ACC112 (cell line): Measurements from ENCODE around the gene NEK4.

Experiments
- H2AFZ ChIP-seq: fragments of 200-600 bp; sonication (generic); one replicate; pipeline ENCODE4 v1.6.0; 2017; ENCODE audit warnings: antibody characterized with exemption, low read length; ENCODE audit not compliant: unreplicated experiment
- H3K27ac ChIP-seq: fragments of 200-600 bp; sonication (generic); 2 replicates; pipeline ENCODE4 v1.5.1; 2014; ENCODE audit warnings: low read depth, mild to moderate bottlenecking, antibody characterized with exemption, low read length, moderate library complexity
- H3K27me3 ChIP-seq: fragments of 200-600 bp; sonication (generic); 2 replicates; pipeline ENCODE4 v1.6.1; 2014; ENCODE audit warnings: mild to moderate bottlenecking, antibody characterized with exemption, low read length, moderate library complexity, mixed read lengths; ENCODE audit not compliant: insufficient read depth
- H3K36me3 ChIP-seq: fragments of 200-600 bp; sonication (generic); 2 replicates; pipeline ENCODE4 v1.6.1; 2016; ENCODE audit warnings: mild to moderate bottlenecking, antibody characterized with exemption, low read length, moderate library complexity, mixed read lengths; ENCODE audit not compliant: insufficient read depth
- H3K4me1 ChIP-seq: fragments of 200-600 bp; sonication (generic); one replicate; pipeline ENCODE4 v1.6.1; 2016; ENCODE audit warnings: low read length, mixed read lengths; ENCODE audit not compliant: insufficient read depth, unreplicated experiment, control insufficient read depth
- H3K4me3 ChIP-seq: fragments of 200-600 bp; sonication (generic); 2 replicates; pipeline ENCODE4 v1.5.1; 2014; ENCODE audit warnings: mild to moderate bottlenecking, low read depth, low read length
- H3K79me2 ChIP-seq: fragments of 200-600 bp; sonication (generic); one replicate; pipeline ENCODE4 v1.6.0; 2016; ENCODE audit warnings: low read length; ENCODE audit not compliant: control insufficient read depth, unreplicated experiment, insufficient read depth

NEK4 gene

DNA sequence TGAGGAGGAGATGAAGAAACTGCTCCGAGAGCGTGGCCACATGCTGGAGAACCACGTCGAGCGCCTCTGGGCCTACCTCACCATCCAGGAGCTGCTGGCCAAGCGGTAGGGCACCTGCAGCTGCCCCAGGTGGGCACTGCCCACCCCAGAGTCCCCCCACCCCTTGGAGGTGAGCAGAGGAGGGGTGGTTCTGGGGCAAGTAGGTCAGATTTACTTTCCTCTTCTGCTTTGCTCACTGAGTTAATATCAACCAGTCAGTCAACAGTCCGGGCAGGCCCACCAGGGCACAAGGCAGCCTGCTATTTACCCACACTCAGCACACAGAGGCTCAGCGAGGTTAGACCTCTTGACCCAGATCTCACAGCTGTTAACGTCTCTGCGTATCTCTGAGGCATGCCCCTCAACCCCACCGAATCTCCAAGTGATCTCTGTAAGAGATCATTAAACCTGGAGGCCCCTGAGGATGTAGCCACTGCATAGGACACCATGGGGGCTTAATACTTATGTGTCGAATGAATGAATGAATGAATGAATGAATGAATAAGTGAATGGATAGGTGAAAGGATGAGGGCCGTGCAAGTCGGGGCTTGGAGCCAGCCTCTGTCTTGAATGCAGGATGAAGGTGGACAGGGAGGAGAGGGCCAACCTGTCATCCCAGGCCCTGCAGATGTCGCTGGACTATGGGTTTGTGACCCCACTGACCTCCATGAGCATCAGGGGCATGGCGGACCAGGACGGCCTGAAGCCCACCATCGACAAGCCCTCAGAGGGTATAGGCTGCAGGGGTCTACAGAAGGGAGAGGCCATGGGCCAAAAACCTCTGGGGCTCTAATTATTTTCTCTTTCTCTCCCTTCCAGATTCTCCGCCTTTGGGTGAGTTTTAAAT is 15.8 kb upstream of the NEK4 start:
- Histone ChIP-seq H3K4me1 (no peaks in the 10 kb centered on the region), H3K4me3 (no peak overlapping the region), H3K79me2 (no peaks in the 10 kb centered on the region), H3K27me3 (peaks cover 23% of the 10 kb centered on the region), H3K36me3 (no peaks in the 10 kb centered on the region), H2AFZ (no peak overlapping the region), H3K27ac (no peak overlapping the region)

DNA sequence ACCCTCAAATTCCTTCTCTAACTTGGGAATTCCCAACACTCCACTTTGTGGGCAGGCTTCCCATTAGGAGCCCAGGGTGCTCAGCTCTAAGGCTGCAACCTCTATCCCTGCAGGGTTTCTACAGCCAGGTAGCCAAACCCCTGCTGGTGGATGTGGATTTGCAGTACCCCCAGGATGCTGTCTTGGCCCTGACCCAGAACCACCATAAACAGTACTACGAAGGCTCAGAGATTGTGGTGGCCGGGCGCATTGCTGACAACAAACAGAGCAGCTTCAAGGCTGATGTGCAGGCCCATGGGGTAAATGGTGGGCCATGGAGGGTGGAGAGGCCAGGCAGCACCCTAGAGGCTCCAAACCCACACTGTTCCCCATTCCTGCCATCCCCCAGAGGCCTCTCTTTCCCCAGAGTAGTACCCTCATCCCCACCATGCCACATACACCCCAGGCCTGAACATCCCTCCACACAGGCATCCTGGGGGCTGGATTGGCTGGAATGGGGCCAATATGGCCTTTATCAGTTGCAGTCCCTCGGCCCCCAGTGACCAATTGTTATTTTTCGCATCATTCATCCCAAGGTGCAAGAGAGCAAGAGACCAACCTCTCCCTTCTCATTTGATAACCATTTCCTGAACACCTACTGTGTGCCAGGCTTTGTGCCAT is 14.3 kb upstream of the NEK4 start:
- H3K27me3 ChIP-seq, result peaks cover 35% of the 10 kb centered on the region
- no peak overlapping the region for H2AFZ ChIP-seq
- no peak overlapping the region for H3K4me3 ChIP-seq
- H3K27ac ChIP-seq, result no peak overlapping the region
- H3K36me3 ChIP-seq, result no peaks in the 10 kb centered on the region
- H3K4me1 ChIP-seq, result no peaks in the 10 kb centered on the region
- H3K79me2 ChIP-seq, result no peaks in the 10 kb centered on the region

DNA sequence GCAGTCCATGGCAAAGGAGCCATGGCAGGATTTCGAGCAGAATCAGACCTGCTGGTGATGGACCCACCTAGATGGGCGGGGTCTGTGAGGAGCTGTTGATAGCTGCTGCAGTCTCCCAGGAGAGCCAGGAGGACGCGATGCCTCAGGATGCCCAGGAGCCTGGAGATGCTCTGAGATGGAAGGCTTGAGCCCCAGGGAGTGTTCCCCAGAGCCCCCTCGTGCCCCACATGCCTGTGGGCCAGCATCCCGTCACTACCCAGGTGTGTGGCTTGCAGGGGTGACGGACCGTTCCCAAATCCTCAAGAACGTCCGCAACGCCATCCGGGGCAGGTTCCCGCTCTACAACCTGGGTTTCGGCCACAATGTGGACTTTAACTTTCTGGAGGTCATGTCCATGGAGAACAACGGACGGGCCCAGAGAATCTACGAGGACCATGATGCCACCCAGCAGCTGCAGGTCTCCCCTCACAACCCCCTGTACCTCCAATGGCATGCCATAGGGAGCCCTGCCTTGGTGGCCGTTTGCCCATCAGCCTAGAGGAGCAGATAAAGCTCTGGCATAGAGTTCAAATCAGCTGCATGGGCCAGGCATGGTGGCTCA is 13.4 kb upstream of the NEK4 start:
- H2AFZ ChIP-seq, result no peak overlapping the region
- no peaks in the 10 kb centered on the region for H3K36me3 ChIP-seq
- no peaks in the 10 kb centered on the region for H3K79me2 ChIP-seq
- H3K27me3 ChIP-seq, result peaks cover 43% of the 10 kb centered on the region
- H3K4me1 ChIP-seq, result no peaks in the 10 kb centered on the region
- no peak overlapping the region for H3K4me3 ChIP-seq
- no peak overlapping the region for H3K27ac ChIP-seq

DNA sequence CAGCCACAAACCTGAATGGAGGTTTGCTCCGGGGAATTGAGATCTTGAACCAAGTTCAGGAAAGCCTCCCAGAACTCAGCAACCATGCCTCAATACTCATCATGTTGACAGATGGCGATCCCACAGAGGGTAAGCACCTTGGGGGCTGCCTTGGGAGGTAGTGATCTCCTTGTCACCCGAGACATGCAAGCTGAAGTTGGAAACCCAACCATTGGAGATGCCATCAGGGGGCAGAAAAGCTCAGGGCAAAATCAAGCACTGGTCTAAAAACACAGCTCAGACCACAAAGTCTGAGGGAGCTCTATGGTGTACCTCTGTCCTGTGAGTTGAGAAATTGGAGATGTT is 12.4 kb upstream of the NEK4 start:
- Histone ChIP-seq H3K79me2 (no peaks in the 10 kb centered on the region), H3K36me3 (no peaks in the 10 kb centered on the region), H2AFZ (no peak overlapping the region), H3K4me3 (no peak overlapping the region), H3K4me1 (no peaks in the 10 kb centered on the region), H3K27ac (no peak overlapping the region), H3K27me3 (peaks cover 51% of the 10 kb centered on the region)

DNA sequence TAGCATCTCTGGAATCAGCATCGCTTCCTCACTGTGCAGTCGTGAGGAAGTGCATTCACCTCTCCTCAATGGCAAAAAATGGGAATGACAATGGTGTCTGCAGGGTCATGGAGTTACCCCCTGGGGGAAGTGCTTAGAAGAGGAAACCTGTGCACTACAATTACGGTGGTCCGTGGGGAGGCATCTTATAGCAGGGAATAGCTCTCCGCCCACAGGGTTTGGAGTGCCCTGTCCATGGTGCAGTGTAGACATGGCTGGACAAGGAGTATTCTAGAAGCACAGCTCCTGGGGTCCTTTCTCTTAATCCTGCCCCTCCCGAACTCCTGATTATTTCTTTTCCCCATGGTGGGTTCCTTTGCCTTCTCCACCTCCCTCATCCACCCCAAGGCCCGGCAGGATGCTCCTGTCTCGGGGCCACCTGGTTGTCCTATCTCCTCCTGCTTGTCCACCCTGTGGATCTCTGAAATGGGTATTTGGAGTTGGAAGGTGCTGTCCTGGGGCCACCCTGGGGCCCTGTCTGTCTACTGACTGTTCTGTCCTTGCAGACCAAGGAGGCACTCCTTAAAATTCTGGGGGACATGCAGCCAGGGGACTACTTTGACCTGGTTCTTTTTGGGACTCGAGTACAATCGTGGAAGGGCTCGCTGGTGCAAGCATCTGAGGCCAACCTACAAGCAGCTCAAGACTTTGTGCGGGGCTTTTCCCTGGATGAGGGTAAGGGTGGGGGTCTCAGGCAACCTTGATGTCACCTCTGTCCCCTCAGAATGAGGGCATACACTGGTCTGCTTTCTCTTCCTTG is 11.9 kb upstream of the NEK4 start:
- Histone ChIP-seq H3K4me3 (no peak overlapping the region), H3K27ac (no peak overlapping the region), H3K4me1 (no peaks in the 10 kb centered on the region), H2AFZ (no peak overlapping the region), H3K27me3 (peaks cover 51% of the 10 kb centered on the region), H3K79me2 (no peaks in the 10 kb centered on the region), H3K36me3 (no peaks in the 10 kb centered on the region)

DNA sequence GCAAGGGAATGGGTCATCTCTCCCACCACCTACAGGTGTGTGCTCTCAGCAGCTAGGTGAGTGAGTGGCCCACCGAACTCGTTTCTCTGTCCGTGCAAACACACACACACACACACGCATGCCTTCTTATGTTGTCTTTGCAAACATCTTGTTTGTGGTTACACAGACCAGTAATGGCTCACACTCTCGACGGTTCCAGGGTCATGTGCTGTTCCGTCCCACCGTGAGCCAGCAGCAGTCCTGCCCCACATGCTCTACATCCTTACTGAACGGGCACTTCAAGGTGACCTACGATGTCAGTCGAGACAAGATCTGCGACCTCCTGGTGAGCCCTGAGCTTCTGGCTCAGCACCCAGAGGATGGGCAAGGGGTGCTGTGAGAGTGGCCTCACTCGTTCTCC is 11.0 kb upstream of the NEK4 start:
- no peak overlapping the region for H3K4me3 ChIP-seq

DNA sequence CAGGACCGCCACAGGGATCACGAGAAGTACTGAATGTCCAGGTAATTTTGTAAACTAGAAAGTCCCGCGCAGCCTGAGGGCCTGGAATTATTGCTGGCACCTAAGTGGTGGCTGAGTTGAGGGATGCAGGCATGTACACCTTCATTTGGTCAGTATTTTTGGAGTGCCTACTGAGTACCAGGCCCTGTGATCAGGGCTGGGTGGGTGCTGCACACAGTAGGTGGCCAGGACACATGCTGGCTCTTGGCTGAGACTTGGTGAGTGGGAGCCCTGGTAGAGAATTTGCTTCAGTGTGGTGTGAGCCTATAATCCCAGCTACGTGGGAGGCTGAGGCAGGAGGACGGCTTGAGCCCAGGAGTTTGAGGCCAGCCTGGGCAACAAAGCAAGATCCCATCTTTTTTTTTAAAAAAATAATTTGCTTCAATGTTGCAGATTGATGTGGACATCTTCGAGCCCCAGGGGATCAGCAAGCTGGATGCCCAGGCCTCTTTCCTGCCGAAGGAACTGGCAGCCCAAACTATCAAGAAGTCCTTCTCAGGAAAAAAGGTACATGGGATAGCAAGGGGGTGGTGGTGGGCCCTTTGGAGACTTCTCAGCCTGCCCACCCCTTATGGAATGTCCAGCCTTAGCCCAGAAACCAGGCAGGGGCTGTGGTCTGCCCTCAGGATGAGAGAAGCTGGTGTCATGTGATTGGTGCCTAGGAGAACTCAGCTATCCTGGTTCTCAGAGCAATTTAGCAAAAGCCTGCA is 9.3 kb upstream of the NEK4 start:
- Histone ChIP-seq H3K27me3 (peaks cover 51% of the 10 kb centered on the region), H3K79me2 (no peaks in the 10 kb centered on the region), H3K4me3 (no peak overlapping the region), H3K4me1 (no peaks in the 10 kb centered on the region), H2AFZ (no peak overlapping the region), H3K27ac (no peak overlapping the region), H3K36me3 (no peaks in the 10 kb centered on the region)

More for the DNA sequence above, 11.0 kb upstream of the NEK4 start:
- peaks cover 51% of the 10 kb centered on the region for H3K27me3 ChIP-seq
- H3K4me1 ChIP-seq, result no peaks in the 10 kb centered on the region
- no peaks in the 10 kb centered on the region for H3K36me3 ChIP-seq
- no peak overlapping the region for H3K27ac ChIP-seq
- H3K79me2 ChIP-seq, result no peaks in the 10 kb centered on the region
- H2AFZ ChIP-seq, result no peak overlapping the region

DNA sequence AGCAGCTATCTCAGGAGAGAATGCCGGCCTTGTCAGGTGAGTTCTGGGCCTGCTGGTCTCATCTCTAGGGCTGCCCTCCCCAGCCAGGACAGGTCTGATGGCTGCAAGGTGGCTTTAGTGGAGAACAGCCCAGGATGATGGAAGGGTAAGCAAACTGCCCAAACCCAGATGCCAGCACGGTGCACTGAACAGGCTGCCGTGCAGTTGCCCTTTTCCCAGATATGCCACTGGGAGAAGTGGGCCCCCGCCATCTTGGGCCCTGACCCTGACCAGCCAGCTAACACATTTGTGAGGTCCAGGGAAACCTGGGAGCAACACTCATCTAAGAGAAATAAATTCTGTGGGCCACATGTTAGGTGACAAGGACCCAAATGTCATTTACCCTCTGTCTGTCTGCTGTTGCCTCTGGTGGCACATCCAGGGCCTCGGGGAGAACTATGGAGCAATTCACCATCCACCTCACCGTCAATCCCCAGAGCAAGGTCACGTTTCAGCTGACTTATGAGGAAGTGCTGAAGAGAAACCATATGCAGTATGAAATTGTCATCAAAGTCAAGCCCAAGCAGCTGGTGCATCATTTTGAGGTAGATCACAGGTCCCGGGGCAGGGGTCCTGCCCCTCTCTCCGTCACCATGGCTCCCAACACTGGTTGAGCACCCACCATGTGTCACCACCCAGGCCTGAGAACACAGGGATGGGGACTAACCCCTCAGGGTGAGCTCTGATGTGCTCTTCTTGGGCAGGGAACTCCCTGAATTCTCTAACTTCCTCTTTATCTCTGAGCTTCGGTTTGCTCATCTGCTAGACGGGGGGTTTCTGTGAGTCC is 8.5 kb upstream of the NEK4 start:
- Histone ChIP-seq H2AFZ (no peak overlapping the region), H3K79me2 (no peaks in the 10 kb centered on the region), H3K36me3 (no peaks in the 10 kb centered on the region), H3K27me3 (peaks cover 51% of the 10 kb centered on the region), H3K4me3 (no peak overlapping the region), H3K4me1 (no peaks in the 10 kb centered on the region), H3K27ac (no peak overlapping the region)

DNA sequence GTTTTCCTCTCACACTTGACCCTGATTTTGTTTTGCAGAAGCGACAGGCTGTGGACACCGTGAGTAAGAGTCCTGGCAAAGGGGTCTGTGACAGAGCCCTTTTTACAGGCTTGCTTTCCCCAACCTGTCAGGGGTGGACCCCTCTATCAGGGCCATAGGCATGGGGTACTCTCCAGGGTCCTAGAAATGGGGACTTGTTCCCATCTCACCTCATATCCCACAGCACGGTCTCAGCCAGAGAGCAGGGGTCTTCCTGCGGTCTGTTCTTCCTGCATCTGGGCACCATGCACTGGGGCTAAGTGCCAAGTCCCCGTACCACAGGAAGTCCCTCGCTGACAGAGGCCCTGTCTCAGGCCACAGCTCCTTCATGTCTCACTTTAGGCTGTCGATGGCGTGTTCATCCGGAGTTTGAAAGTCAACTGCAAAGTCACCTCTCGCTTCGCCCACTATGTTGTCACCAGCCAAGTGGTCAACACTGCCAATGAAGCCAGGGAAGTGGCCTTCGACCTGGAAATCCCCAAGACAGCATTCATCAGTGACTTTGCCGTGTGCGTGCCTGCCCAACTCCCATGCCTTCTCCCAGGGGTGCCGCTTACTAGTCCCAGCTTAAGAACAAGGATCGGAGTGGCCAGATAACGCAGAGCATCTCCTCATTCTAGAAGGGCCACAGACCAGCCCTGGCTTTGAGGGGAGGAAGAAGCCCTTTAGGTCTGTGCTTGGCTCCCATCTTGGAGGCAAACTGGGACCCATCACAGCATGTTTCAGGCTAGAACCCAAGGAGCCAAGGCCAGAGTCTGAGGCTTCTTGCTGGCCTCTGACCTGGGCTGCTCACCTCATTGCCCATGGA is 7.4 kb upstream of the NEK4 start:
- Histone ChIP-seq H3K4me3 (no peak overlapping the region), H2AFZ (no peak overlapping the region), H3K79me2 (no peaks in the 10 kb centered on the region), H3K36me3 (no peaks in the 10 kb centered on the region), H3K27me3 (peaks cover 45% of the 10 kb centered on the region), H3K27ac (no peak overlapping the region), H3K4me1 (no peaks in the 10 kb centered on the region)
